ENCODE data around the gene BOLA2B. TPM values are rescaled to one million over a fixed set of nuclear protein-coding genes. Genes with fewer than 3 reads are reported as not detected.
A peak's percentile ranks its signal among the peaks of the same experiment; 100 is the strongest.
"Not testable (repeated sequence)": the region's sequence is repeated elsewhere in the genome, so short reads cannot be mapped to it uniquely, and the experiment has no call there.

The BOLA2B gene
- total RNA-seq, 2 donors from 2014 or later = 206 to 410 TPM

DNA sequence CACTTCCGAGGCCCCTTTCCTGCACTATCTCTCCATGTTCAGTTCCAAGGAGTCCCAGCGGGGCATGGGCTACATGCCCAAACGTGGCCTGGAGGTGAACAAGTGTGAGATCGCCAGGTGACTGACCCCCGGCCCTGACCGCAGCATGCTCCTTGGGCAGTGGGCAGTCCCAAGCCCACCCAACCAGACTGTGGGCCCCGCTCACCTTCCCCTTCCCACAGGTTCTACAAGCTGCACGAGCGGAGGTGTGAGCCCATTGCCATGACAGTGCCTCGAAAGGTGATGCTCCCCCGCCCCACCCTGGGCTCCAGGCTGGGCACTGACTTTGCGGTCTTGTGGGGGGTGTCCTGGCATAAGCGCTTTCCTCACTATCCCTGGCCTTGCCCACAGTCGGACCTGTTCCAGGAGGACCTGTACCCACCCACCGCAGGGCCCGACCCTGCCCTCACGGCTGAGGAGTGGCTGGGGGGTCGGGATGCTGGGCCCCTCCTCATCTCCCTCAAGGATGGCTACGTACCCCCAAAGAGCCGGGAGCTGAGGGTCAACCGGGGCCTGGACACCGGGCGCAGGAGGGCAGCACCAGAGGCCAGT is 5.4 kb downstream of the BOLA2B start:
- ATAC-seq (no peak), DNase-seq (ENCODE audit: low spot score) (peak; percentile 60)
- peaks cover 9 to 21% of the 10 kb centered on the region in 2 donors for H3K4me1 Mint-ChIP-seq (ENCODE audit: low read depth in 2 of 2)
- H3K27me3 Mint-ChIP-seq = no peaks in the 10 kb centered on the region
- H3K27ac Mint-ChIP-seq = peak overlapping the region in 1 of 2 donors; percentile 98
- no peaks in the 10 kb centered on the region for H3K9me3 Mint-ChIP-seq
- peak overlapping the region; percentile 27 for H3K4me3 Mint-ChIP-seq
- H3K36me3 Mint-ChIP-seq = peaks cover 11% of the 10 kb centered on the region

DNA sequence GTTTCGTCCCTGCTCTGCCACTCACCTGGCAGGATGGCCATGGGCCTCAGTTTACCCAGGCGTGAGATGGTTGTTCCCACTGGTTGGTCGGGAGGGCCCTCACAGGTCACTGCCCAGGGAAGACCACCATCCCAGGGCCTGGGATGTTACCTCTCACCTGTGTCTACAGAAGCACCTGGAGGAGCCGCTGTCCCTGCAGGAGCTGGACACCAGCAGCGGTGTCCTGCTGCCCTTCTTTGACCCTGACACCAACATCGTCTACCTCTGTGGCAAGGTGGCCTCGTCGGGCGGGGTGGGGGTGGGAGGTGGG is 6.0 kb downstream of the BOLA2B start:
- no peak for DNase-seq (ENCODE audit: low spot score)
- peaks cover 11% of the 10 kb centered on the region for H3K36me3 Mint-ChIP-seq
- H3K4me3 Mint-ChIP-seq = peak overlapping the region; percentile 98
- no peak for ATAC-seq
- no peaks in the 10 kb centered on the region for H3K27me3 Mint-ChIP-seq
- peaks cover 12 to 23% of the 10 kb centered on the region in 2 donors for H3K4me1 Mint-ChIP-seq (ENCODE audit: low read depth in 2 of 2)
- peak overlapping the region; percentile 95 to 98 for H3K27ac Mint-ChIP-seq
- no peaks in the 10 kb centered on the region for H3K9me3 Mint-ChIP-seq

- ATAC-seq (peak; percentile 26 to 29), DNase-seq (ENCODE audit: low spot score) (peak; percentile 86)
- H3K4me1 Mint-ChIP-seq (ENCODE audit: low read depth in 2 of 2) = peaks cover 17 to 28% of the 10 kb centered on the region in 2 donors
- H3K4me3 Mint-ChIP-seq = peak overlapping the region; percentile 98
- peaks cover 11% of the 10 kb centered on the region for H3K36me3 Mint-ChIP-seq
- H3K27me3 Mint-ChIP-seq = no peaks in the 10 kb centered on the region
- H3K27ac Mint-ChIP-seq = peak overlapping the region; percentile 95 to 98
- H3K9me3 Mint-ChIP-seq = no peaks in the 10 kb centered on the region
Measured at GRCh38 chr16:30186782-30187555, 6.5 kb downstream of the BOLA2B start.

- no peak for DNase-seq (ENCODE audit: low spot score)
- Mint-ChIP-seq H3K27ac (peak overlapping the region; percentile 95 to 98), H3K9me3 (no peaks in the 10 kb centered on the region), H3K4me3 (peak overlapping the region; percentile 98), H3K4me1 (ENCODE audit: low read depth in 2 of 2) (peaks cover 19 to 29% of the 10 kb centered on the region in 2 donors), H3K27me3 (no peaks in the 10 kb centered on the region), H3K36me3 (peaks cover 11% of the 10 kb centered on the region)
- peak in 1 of 2 donors; percentile 3 for ATAC-seq
Measured at GRCh38 chr16:30186444-30186781, 7.1 kb downstream of the BOLA2B start.

DNA sequence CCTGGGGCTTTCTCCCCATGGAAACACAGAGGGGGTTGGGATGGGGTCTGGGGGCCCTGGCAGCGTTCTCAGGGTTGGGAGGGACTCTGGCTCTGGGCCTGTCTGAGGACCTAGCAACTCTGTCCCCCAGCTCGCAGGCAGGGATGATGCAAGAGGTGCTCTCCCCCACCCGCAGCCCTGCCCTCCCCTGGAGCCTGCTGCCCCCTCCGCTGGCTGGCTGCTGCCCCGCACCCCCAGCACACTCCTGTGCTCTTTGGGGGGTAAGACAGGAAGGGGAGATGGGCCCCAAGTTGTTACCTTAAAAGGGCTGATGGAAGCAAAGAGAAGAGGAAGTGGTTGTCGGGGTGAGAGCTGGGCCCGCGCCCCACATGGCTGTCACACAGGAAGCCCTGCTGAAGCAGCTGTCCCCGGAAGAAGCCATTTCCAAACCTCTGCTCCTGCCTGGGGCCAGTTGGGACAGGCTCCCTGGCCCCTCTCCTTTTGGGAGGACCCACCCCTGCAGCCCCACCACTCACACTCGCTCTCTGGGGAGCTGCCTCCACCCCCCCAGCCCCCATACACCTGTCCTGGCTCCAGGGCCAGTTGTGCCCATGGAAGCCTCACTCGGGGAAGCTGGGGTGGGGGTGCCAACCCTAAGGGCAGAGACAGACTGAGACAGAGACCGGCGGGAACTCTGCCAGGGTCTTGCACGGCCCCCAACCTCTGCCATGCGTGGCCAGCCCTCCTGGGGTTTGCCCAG is 7.6 kb downstream of the BOLA2B start:
- ATAC-seq = peak; percentile 74 to 87

DNA sequence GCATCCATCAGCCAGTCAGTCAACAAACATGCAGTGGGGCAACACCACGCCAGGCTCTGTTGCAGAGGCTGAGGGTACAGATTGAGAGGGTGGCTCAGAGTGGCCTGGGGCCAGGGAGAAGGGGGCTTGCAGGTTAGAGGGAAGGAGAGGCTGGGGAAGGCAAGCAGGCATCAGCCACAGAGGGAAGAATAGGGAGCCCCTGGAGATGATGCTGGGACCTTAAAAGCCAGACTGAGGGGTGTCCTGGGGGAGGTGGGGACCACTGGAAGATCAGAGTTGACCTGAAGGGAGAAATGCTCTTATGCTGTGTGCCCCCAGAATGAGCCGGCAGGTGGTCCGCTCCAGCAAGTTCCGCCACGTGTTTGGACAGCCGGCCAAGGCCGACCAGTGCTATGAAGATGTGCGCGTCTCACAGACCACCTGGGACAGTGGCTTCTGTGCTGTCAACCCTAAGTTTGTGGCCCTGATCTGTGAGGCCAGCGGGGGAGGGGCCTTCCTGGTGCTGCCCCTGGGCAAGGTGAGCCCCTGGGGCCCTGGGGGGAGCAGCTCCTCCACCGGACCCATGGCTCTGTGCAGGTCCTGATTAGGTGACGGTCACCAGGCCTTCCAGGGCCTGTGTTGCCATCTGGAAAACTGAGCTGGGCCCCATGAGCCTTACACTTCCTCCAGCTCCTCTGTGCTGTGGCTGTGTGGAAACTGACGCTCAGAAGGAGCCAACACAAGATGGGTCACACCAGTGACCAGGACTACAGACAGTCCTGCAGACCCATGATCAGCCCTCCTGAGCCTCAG is 8.4 kb downstream of the BOLA2B start:
- peaks cover 19 to 33% of the 10 kb centered on the region in 2 donors for H3K4me1 Mint-ChIP-seq (ENCODE audit: low read depth in 2 of 2)
- ATAC-seq (peak; percentile 13 to 48), DNase-seq (ENCODE audit: low spot score) (peak; percentile 62)
- H3K36me3 Mint-ChIP-seq = peaks cover 11% of the 10 kb centered on the region
- H3K27me3 Mint-ChIP-seq = no peaks in the 10 kb centered on the region
- H3K4me3 Mint-ChIP-seq = peak overlapping the region; percentile 98
- H3K27ac Mint-ChIP-seq = peak overlapping the region; percentile 95 to 98
- H3K9me3 Mint-ChIP-seq = no peaks in the 10 kb centered on the region

More for the DNA sequence above, 7.6 kb downstream of the BOLA2B start:
- Mint-ChIP-seq H3K27me3 (no peaks in the 10 kb centered on the region), H3K36me3 (peaks cover 11% of the 10 kb centered on the region), H3K9me3 (no peaks in the 10 kb centered on the region), H3K4me1 (ENCODE audit: low read depth in 2 of 2) (peaks cover 19 to 30% of the 10 kb centered on the region in 2 donors), H3K27ac (peak overlapping the region; percentile 95 to 98), H3K4me3 (peak overlapping the region; percentile 98)
- peak; percentile 95 for DNase-seq (ENCODE audit: low spot score)

DNA sequence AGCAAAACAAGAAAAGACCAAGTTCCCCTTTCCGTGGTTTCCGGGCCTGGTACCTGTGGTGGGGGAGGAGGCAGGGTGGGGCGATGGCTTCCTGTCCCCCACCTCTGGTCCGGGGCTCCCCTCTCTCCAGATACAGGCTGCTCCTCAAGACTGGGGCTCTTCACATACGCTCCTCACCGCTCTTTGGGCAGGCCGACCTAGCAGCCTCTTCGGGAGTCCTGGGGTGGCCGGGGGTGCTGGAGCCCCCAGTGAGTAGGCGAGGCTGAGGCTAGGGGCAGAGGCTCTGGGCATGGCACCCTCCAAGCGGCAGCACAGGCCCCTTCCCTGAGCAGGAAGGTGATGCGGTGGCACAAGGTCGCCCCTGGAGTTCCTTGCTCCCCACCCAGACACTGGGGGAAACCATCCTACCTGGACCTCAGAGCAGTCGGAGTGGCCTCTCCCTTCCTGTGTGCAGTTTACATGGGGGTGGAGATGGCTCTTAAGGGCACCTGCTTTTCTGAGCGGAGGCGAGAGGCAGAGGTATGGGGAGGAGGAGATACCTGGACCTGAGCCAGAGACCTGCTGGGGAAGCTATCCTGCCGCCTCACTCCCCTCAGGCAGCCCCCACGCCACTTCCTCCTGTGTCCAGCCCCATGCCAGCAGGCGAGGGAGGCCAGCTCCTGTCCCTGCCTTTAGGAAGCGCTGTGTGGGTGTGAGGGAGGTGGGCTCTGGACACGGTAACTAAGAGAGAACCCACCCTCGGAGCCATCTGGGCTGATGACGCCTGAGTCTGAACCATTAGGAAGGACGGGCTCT is 9.2 kb downstream of the BOLA2B start:
- Mint-ChIP-seq H3K36me3 (peaks cover 11% of the 10 kb centered on the region), H3K27me3 (no peaks in the 10 kb centered on the region), H3K4me1 (ENCODE audit: low read depth in 2 of 2) (peaks cover 19 to 33% of the 10 kb centered on the region in 2 donors), H3K9me3 (no peaks in the 10 kb centered on the region), H3K27ac (peak overlapping the region; percentile 95 to 98), H3K4me3 (peak overlapping the region; percentile 98)
- DNase-seq (ENCODE audit: low spot score) (peak; percentile 72), ATAC-seq (peak in 1 of 2 donors; percentile 34)

GRCh38 chr16:30183233-30184095 is 10.0 kb downstream of the BOLA2B start, which contains the start of gene CORO1A:
Gene CORO1A (plus strand): TSS chr16:30183602. CDS start chr16:30185210, 1,608 bp downstream.
- Mint-ChIP-seq H3K27ac (peak within 1 kb of the TSS; percentile 95 to 98), H3K36me3 (peaks cover 11% of the 10 kb centered on the region), H3K9me3 (no peaks in the 10 kb centered on the region), H3K4me3 (peak within 1 kb of the TSS; percentile 98), H3K4me1 (ENCODE audit: low read depth in 2 of 2) (peaks cover 19 to 33% of the 10 kb centered on the region in 2 donors), H3K27me3 (no peaks in the 10 kb centered on the region)
- DNase-seq (ENCODE audit: low spot score) (peak; percentile 90), ATAC-seq (peak; percentile 72 to 80)

GRCh38 chr16:30180741-30181140 is 12.7 kb downstream of the BOLA2B start:
- no peak for ATAC-seq
- Mint-ChIP-seq H3K36me3 (peaks cover 7% of the 10 kb centered on the region), H3K27ac (no peak overlapping the region), H3K9me3 (no peaks in the 10 kb centered on the region), H3K4me1 (ENCODE audit: low read depth in 2 of 2) (peaks cover 10 to 18% of the 10 kb centered on the region in 2 donors), H3K4me3 (no peak overlapping the region), H3K27me3 (no peaks in the 10 kb centered on the region)
- no peak for DNase-seq (ENCODE audit: low spot score)

DNA sequence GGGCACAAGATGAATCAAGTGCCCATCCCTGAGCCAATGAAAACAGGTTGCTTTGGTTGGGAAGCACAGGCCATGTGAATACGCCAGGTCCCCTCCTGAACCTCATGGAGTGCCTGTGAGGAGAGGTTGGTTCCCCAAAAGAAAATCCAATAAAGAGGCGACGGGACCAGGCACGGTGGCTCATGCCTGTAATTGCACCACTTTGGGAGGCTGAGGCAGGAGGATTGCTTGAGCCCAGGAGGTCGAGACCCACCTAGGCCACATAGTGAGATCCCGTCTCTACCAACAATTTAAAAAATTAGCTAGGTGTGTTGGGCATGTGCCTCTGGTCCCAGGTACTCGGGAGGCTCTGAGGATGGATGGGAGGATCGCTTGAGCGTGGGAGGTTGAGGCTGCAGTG is 13.5 kb downstream of the BOLA2B start:
- DNase-seq (ENCODE audit: low spot score) (no peak), ATAC-seq (no peak)
- Mint-ChIP-seq H3K27ac (no peak overlapping the region), H3K27me3 (no peaks in the 10 kb centered on the region), H3K36me3 (peaks cover 6% of the 10 kb centered on the region), H3K4me3 (no peak overlapping the region), H3K4me1 (ENCODE audit: low read depth in 2 of 2) (peaks cover 10 to 17% of the 10 kb centered on the region in 2 donors), H3K9me3 (no peaks in the 10 kb centered on the region)

DNA sequence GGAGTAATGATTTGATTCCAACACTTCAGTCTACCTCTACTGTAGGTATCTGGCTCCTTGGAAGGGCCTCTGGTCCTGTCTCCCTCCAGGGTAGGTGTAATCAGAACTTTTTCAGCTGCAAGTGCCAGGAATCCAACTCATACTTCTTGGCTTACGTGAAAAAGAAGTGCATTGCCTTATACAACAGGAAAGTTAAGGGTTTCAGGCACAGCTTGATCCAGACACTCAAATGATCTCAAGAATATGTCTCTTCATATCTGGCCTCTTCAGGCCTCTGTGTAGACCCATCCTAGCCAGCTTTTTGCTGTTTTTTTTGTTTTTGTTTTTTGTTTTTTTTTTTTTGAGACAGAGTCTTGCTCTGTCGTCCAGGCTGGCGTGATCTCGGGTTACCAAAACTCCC is 14.3 kb downstream of the BOLA2B start:
- DNase-seq (ENCODE audit: low spot score) (no peak), ATAC-seq (no peak)
- no peaks in the 10 kb centered on the region for H3K9me3 Mint-ChIP-seq
- no peaks in the 10 kb centered on the region for H3K27me3 Mint-ChIP-seq
- H3K4me1 Mint-ChIP-seq (ENCODE audit: low read depth in 2 of 2) = peaks cover 10 to 11% of the 10 kb centered on the region in 2 donors
- H3K27ac Mint-ChIP-seq = no peak overlapping the region
- no peak overlapping the region for H3K4me3 Mint-ChIP-seq
- no peaks in the 10 kb centered on the region for H3K36me3 Mint-ChIP-seq

- DNase-seq (ENCODE audit: low spot score); H3K27me3 Mint-ChIP-seq; H3K9me3 Mint-ChIP-seq; H3K4me1 Mint-ChIP-seq (ENCODE audit: low read depth in 2 of 2); H3K27ac Mint-ChIP-seq; ATAC-seq; H3K36me3 Mint-ChIP-seq; H3K4me3 Mint-ChIP-seq: not testable (repeated sequence)
Measured at GRCh38 chr16:30176876-30177275, 16.6 kb downstream of the BOLA2B start.

Measured in natural killer cell treated with Interleukin-12 subunit alpha and Interleukin-12 subunit beta and Interleukin-15 and Interleukin-18, amount 100 ng/mL, for 72 hours (primary cell).